CD14-positive monocyte (primary cell): ENCODE measurements around the gene UBE2G1. TPM values are rescaled to one million over a fixed set of nuclear protein-coding genes. Genes with fewer than 3 reads are reported as not detected.

Source experiments
- DNase-seq, 3 donors: peaks; one replicate each; pipeline ENCODE4 v3.0.0-alpha.2; 2011 to 2022
- H2AFZ ChIP-seq: 2 replicates; pipeline ENCODE4 v1.6.0; 2012; ENCODE audit warnings: mild to moderate bottlenecking, low read depth, low read length, inconsistent platforms; ENCODE audit not compliant: insufficient read depth, poor library complexity, severe bottlenecking
- H3K27ac ChIP-seq, 2 donors: 1 replicate in 1 of 2; 2 replicates in 1 of 2; pipeline ENCODE4 v1.5.1; 2012 to 2013; ENCODE audit warnings: low read length in 2 of 2, control low read depth in 1 of 2, inconsistent platforms in 1 of 2, low read depth in 1 of 2, mild to moderate bottlenecking in 1 of 2
- H3K27me3 ChIP-seq, 2 donors: one replicate each; pipeline versions ENCODE4 v1.6.0 to v1.6.1; 2011 to 2013; ENCODE audit warnings: low read length in 2 of 2; ENCODE audit not compliant: control insufficient read depth in 2 of 2, insufficient read depth in 2 of 2
- H3K36me3 ChIP-seq, 2 donors: replicated peaks in 1 of 2; 1 replicate in 1 of 2; 2 replicates in 1 of 2; pipeline versions ENCODE4 v1.5.1 to v1.6.1; 2012 to 2013; ENCODE audit warnings: low read length in 2 of 2, control low read depth in 1 of 2, inconsistent platforms in 1 of 2, mild to moderate bottlenecking in 1 of 2; ENCODE audit not compliant: insufficient read depth in 2 of 2, control insufficient read depth in 1 of 2
- H3K4me1 ChIP-seq, 2 donors: 1 replicate in 1 of 2; 2 replicates in 1 of 2; pipeline versions ENCODE4 v1.5.1 to v1.6.1; 2012 to 2013; ENCODE audit warnings: low read length in 2 of 2, control low read depth in 1 of 2, inconsistent platforms in 1 of 2, mild to moderate bottlenecking in 1 of 2, moderate library complexity in 1 of 2; ENCODE audit not compliant: insufficient read depth in 2 of 2, control insufficient read depth in 1 of 2
- H3K4me2 ChIP-seq: replicated peaks from 2 replicates; pipeline ENCODE3; 2012; ENCODE audit warnings: low read length, moderate library complexity, mild to moderate bottlenecking; ENCODE audit not compliant: poor library complexity, severe bottlenecking; ENCODE audit errors: extremely low read depth
- H3K4me3 ChIP-seq, 3 experiments: fragments of 200-600 bp in 1 of 3; sonication (generic) in 1 of 3; replicated peaks in 1 of 3; 1 replicate in 2 of 3; 2 replicates in 1 of 3; pipeline ENCODE4 v1.5.1; 2011 to 2013; ENCODE audit warnings: low read length in 3 of 3, mild to moderate bottlenecking in 3 of 3, control low read depth in 2 of 3, low read depth in 2 of 3, inconsistent platforms in 1 of 3, moderate library complexity in 1 of 3
- H3K79me2 ChIP-seq: 2 replicates; pipeline ENCODE4 v1.6.0; 2012; ENCODE audit warnings: mild to moderate bottlenecking, control low read depth, inconsistent platforms, low read length, moderate library complexity; ENCODE audit not compliant: insufficient read depth
- H3K9ac ChIP-seq: 2 replicates; pipeline ENCODE4 v1.6.0; 2017; ENCODE audit warnings: low read length, mild to moderate bottlenecking; ENCODE audit not compliant: insufficient read depth, poor library complexity, severe bottlenecking
- H3K9me3 ChIP-seq, 2 donors: replicated peaks in 1 of 2; 1 replicate in 1 of 2; 2 replicates in 1 of 2; pipeline versions ENCODE4 v1.5.1 to v1.6.1; 2012 to 2013; ENCODE audit warnings: low read length in 2 of 2, control low read depth in 1 of 2; ENCODE audit not compliant: control insufficient read depth in 1 of 2, insufficient read depth in 1 of 2
- H4K20me1 ChIP-seq: 2 replicates; pipeline ENCODE4 v1.6.0; 2012; ENCODE audit warnings: mild to moderate bottlenecking, low read length, control low read depth, moderate library complexity; ENCODE audit not compliant: insufficient read depth
- H3K27ac Mint-ChIP-seq, 7 donors: one replicate each; pipeline ENCODE4 v1.8.0; 2020; ENCODE audit warnings: mild to moderate bottlenecking in 7 of 7, mixed read lengths in 7 of 7, moderate library complexity in 6 of 7, inconsistent platforms in 2 of 7
- H3K27me3 Mint-ChIP-seq, 3 donors: one replicate each; pipeline ENCODE4 v1.8.0; 2021 to 2022; ENCODE audit warnings: low read depth in 3 of 3, mild to moderate bottlenecking in 3 of 3, mixed read lengths in 3 of 3, moderate library complexity in 3 of 3, inconsistent platforms in 1 of 3
- H3K36me3 Mint-ChIP-seq, 2 donors: one replicate each; pipeline ENCODE4 v1.8.0; 2020; ENCODE audit warnings: mixed read lengths in 2 of 2, inconsistent platforms in 1 of 2, mild to moderate bottlenecking in 1 of 2
- H3K4me1 Mint-ChIP-seq: one replicate; pipeline ENCODE4 v1.8.0; 2020; ENCODE audit warnings: mild to moderate bottlenecking, mixed read lengths
- H3K4me3 Mint-ChIP-seq, 2 donors: one replicate each; pipeline ENCODE4 v1.8.0; 2020; ENCODE audit warnings: mild to moderate bottlenecking in 2 of 2, mixed read lengths in 2 of 2, moderate library complexity in 1 of 2
- H3K9me3 Mint-ChIP-seq, 7 donors: one replicate each; pipeline ENCODE4 v1.8.0; 2020 to 2022; ENCODE audit warnings: mixed read lengths in 7 of 7, mild to moderate bottlenecking in 6 of 7, moderate library complexity in 6 of 7, inconsistent platforms in 2 of 7
- CTCF ChIP-seq: fragments of 200-600 bp; IDR thresholded peaks from one replicate; pipeline ENCODE4 v1.8.0; 2022; ENCODE audit warnings: antibody characterized with exemption, mild to moderate bottlenecking
- whole genome bisulfite sequencing: methylation state at CpG from one replicate; pipeline ENCODE4 v1.1.5; 2013; ENCODE audit warnings: missing lambda C conversion rate; ENCODE audit not compliant: insufficient coverage; 5-methylcytosine and 5-hydroxymethylcytosine counted together
- intact Hi-C, 2 donors: fragments of 100-400 bp; cut with micrococcal nuclease; formaldehyde crosslinking; loops; one replicate each; pipeline versions ENCODE4 v1.15.0 to v1.15.1; 2023
- polyA plus RNA-seq, 3 donors: library from polyadenylated mRNA; depleted of rRNA in 1 of 3; unstranded in 2 of 3; stranded (reverse) in 1 of 3; fragments of 300-500 nt in 2 of 3; fragments of >200 nt in 1 of 3; fragmentation: Illumina TruSeq in 2 of 3; gene quantifications; 1 replicate in 2 of 3; 2 replicates in 1 of 3; pipeline ENCODE4 v1.2.3, GENCODE V29; 2012 to 2021

Gene UBE2G1
- polyA plus RNA-seq, 3 donors = 18.3 to 41.4 (median 29.3) TPM

- Histone ChIP-seq H4K20me1 (peaks cover 99% of the 10 kb centered on the region), H3K4me3 (no peak overlapping the region), H3K9me3 (no peaks in the 10 kb centered on the region), H3K9ac (no peak overlapping the region), H3K79me2 (peaks cover 95% of the 10 kb centered on the region), H3K36me3 (peaks cover 12 to 54% of the 10 kb centered on the region in 2 donors), H3K27ac (no peak overlapping the region), H3K4me2 (no peak overlapping the region), H2AFZ (no peak overlapping the region), H3K27me3 (no peaks in the 10 kb centered on the region), H3K4me1 (peaks cover 0 to 3% of the 10 kb centered on the region in 2 donors)
- intact Hi-C loops = no loop called here
- 100% methylated on average over 3 of the region's 7 CpGs for whole genome bisulfite sequencing
- TF ChIP-seq CTCF = no peak
- Mint-ChIP-seq H3K36me3 (peaks cover 38 to 39% of the 10 kb centered on the region in 2 donors), H3K27me3 (peaks cover 0 to 2% (median 0%) of the 10 kb centered on the region in 3 donors), H3K4me3 (no peak overlapping the region), H3K27ac (no peak overlapping the region), H3K4me1 (peaks cover 21% of the 10 kb centered on the region), H3K9me3 (no peaks in the 10 kb centered on the region)
- no peak for DNase-seq
Observed at GRCh38 chr17:4248504-4249277, 117.8 kb downstream of the UBE2G1 start.

- no peaks in the 10 kb centered on the region for H3K9me3 ChIP-seq
- Mint-ChIP-seq H3K27ac (no peak overlapping the region), H3K27me3 (peaks cover 0 to 2% (median 0%) of the 10 kb centered on the region in 3 donors), H3K4me1 (peaks cover 17% of the 10 kb centered on the region), H3K36me3 (peaks cover 36 to 42% of the 10 kb centered on the region in 2 donors), H3K9me3 (no peaks in the 10 kb centered on the region), H3K4me3 (no peak overlapping the region)
- TF ChIP-seq CTCF = no peak
- H3K4me2 ChIP-seq = no peak overlapping the region
- H3K27ac ChIP-seq = no peak overlapping the region
- no peak for DNase-seq
- peaks cover 17 to 55% of the 10 kb centered on the region in 2 donors for H3K36me3 ChIP-seq
- intact Hi-C loops = no loop called here
- no peak overlapping the region for H3K9ac ChIP-seq
- no peaks in the 10 kb centered on the region for H3K27me3 ChIP-seq
- no peak overlapping the region for H3K4me3 ChIP-seq
- H2AFZ ChIP-seq = no peak overlapping the region
- H3K79me2 ChIP-seq = peaks cover 95% of the 10 kb centered on the region
- H3K4me1 ChIP-seq = peaks cover 0 to 3% of the 10 kb centered on the region in 2 donors
- H4K20me1 ChIP-seq = peaks cover 99% of the 10 kb centered on the region
- 98% methylated on average over 5 of the region's 11 CpGs for WGBS
Observed at GRCh38 chr17:4247971-4248388, 118.5 kb downstream of the UBE2G1 start.
